OCI-M1 (cell line): ENCODE results near the gene HLA-E.
"Not testable (repeated sequence)": the region's sequence is repeated elsewhere in the genome, so short reads cannot be mapped to it uniquely, and the experiment has no call there.

Source experiments
- DNase-seq: peaks from one replicate; lab custom pipeline; 2025; lab: John Stamatoyannopoulos, UW

Gene HLA-E

GRCh38 chr6:30481211-30481964 lies 7.9 kb upstream of the HLA-E start:
- DNase-seq, result no peak

GRCh38 chr6:30481965-30482644 lies 7.2 kb upstream of the HLA-E start:
- peak; percentile 92 for DNase-seq

GRCh38 chr6:30483677-30484279 lies 5.5 kb upstream of the HLA-E start:
- DNase-seq, result peak; percentile 91

GRCh38 chr6:30485236-30485635 lies 4.1 kb upstream of the HLA-E start:
- no peak for DNase-seq

- no peak for DNase-seq
Measured at GRCh38 chr6:30487926-30488325, 1.4 kb upstream of the HLA-E start.

- DNase-seq, result not testable (repeated sequence)
Measured at GRCh38 chr6:30488697-30489080, 620 bp upstream of the HLA-E start.

GRCh38 chr6:30490026-30490876 lies 942 bp downstream of the HLA-E start:
- DNase-seq, result peak; percentile 75

- DNase-seq, result not testable (repeated sequence)
Measured at GRCh38 chr6:30491291-30491953, 2.1 kb downstream of the HLA-E start.

GRCh38 chr6:30491991-30492952 lies 3.0 kb downstream of the HLA-E start:
- no peak for DNase-seq

GRCh38 chr6:30493643-30494250 lies 4.4 kb downstream of the HLA-E start:
- DNase-seq, result peak; percentile 68

GRCh38 chr6:30494291-30494861 lies 5.1 kb downstream of the HLA-E start:
- DNase-seq, result peak; percentile 51

GRCh38 chr6:30495060-30495459 lies 5.8 kb downstream of the HLA-E start:
- DNase-seq, result not testable (repeated sequence)

GRCh38 chr6:30495993-30496392 lies 6.7 kb downstream of the HLA-E start:
- no peak for DNase-seq

GRCh38 chr6:30497261-30497599 lies 7.9 kb downstream of the HLA-E start:
- not testable (repeated sequence) for DNase-seq

GRCh38 chr6:30497714-30498113 lies 8.4 kb downstream of the HLA-E start:
- DNase-seq, result no peak

- DNase-seq, result not testable (repeated sequence)
Measured at GRCh38 chr6:30498705-30499104, 9.4 kb downstream of the HLA-E start.

- no peak for DNase-seq
Measured at GRCh38 chr6:30500421-30501355, 11.4 kb downstream of the HLA-E start.
